ENCODE data around the gene PUM1.

PUM1 gene

GRCh38 chr1:31065310-31066217 is at the start of gene PUM1:
PUM1 (minus strand) TSS chr1:31065717; CDS start chr1:31059566, 6,151 bp downstream.
- POLR2A ChIA-PET, result interaction anchor here (0.8 to 2.1 kb wide), 15 partner anchors 9 to 147 kb away, joined by 3 to 8 read pairs (median 4); no protein-coding TSS in a partner anchor
- CTCF ChIA-PET, result interaction anchor here (0.7 kb wide), 1 partner anchor 132 kb away, joined by 4 read pairs; no protein-coding TSS in a partner anchor
- DNase-seq (ENCODE audit: extremely low spot score), result peak; percentile 99
- TF ChIP-seq BHLHE40 (IDR thresholded peaks at IDR 0.05; ENCODE audit: borderline replicate concordance) (no peak), LEF1 (IDR thresholded peaks at IDR 0.05; ENCODE audit: borderline replicate concordance) (no peak; the same call in 1 of the 2 replicates), ELF4 (IDR thresholded peaks at IDR 0.05) (peak; percentile 77), HDGF (IDR thresholded peaks at IDR 0.05; ENCODE audit: borderline replicate concordance) (0 out of 2 replicates have a peak, but pooled peaks have one; percentile 6), FOXM1 (IDR thresholded peaks at IDR 0.05; ENCODE audit: borderline replicate concordance) (no peak; the same call in 1 of the 2 replicates), L3MBTL2 (conservative IDR thresholded peaks at IDR 0.05) (peak; percentile 69), ARNT (IDR thresholded peaks at IDR 0.05) (no peak), PKNOX1 (IDR thresholded peaks at IDR 0.05) (no peak), ZNF384 (IDR thresholded peaks at IDR 0.05) (no peak), SUZ12 (IDR thresholded peaks at IDR 0.05) (no peak), NFRKB (IDR thresholded peaks at IDR 0.05) (peak; percentile 97)

- no peak for TF ChIP-seq BHLHE40 (IDR thresholded peaks at IDR 0.05; ENCODE audit: borderline replicate concordance)
- TF ChIP-seq NFRKB (IDR thresholded peaks at IDR 0.05), result no peak
- no peak for TF ChIP-seq TARDBP (IDR thresholded peaks at IDR 0.05)
- TF ChIP-seq LEF1 (IDR thresholded peaks at IDR 0.05; ENCODE audit: borderline replicate concordance), result no peak
- no peak for TF ChIP-seq CTBP1 (IDR thresholded peaks at IDR 0.05; ENCODE audit: borderline replicate concordance)
- TF ChIP-seq FOXA1 (IDR thresholded peaks at IDR 0.05), result no peak
- TF ChIP-seq HDGF (IDR thresholded peaks at IDR 0.05; ENCODE audit: borderline replicate concordance), result no peak
- TF ChIP-seq SP1 (IDR thresholded peaks at IDR 0.05), result no peak
- no peak for TF ChIP-seq ZNF384 (IDR thresholded peaks at IDR 0.05)
- TF ChIP-seq FOXK2 (IDR thresholded peaks at IDR 0.05), result no peak
- no peak for TF ChIP-seq FOXM1 (IDR thresholded peaks at IDR 0.05; ENCODE audit: borderline replicate concordance)
- TF ChIP-seq ARNT (IDR thresholded peaks at IDR 0.05), result no peak
- no peak for TF ChIP-seq SUZ12 (IDR thresholded peaks at IDR 0.05)
- TF ChIP-seq L3MBTL2 (conservative IDR thresholded peaks at IDR 0.05), result no peak
- no peak for TF ChIP-seq PKNOX1 (IDR thresholded peaks at IDR 0.05)
- no peak for TF ChIP-seq ELF4 (IDR thresholded peaks at IDR 0.05)
- ChIA-PET POLR2A (interaction anchor here (1.0 kb wide), 1 partner anchor 46 kb away, joined by 4 read pairs; the partner anchor contains the start of gene PUM1), CTCF (no interaction called here)
- DNase-seq (ENCODE audit: extremely low spot score), result no peak
These were observed 46.9 kb upstream of the PUM1 start for GRCh38 chr1:31112266-31112935.

GRCh38 chr1:31111290-31111951 is 45.9 kb upstream of the PUM1 start:
- CTCF ChIA-PET, result interaction anchor here (0.6 kb wide), 1 partner anchor 50 kb away, joined by 5 read pairs; no protein-coding TSS in a partner anchor
- DNase-seq (ENCODE audit: extremely low spot score), result no peak
- TF ChIP-seq ARNT (IDR thresholded peaks at IDR 0.05) (no peak), PKNOX1 (IDR thresholded peaks at IDR 0.05) (peak; percentile 51; the same call in 1 of the 2 replicates)
- POLR2A ChIA-PET, result interaction anchor here (1.0 kb wide), 1 partner anchor 9 kb away, joined by 4 read pairs; no protein-coding TSS in a partner anchor

- ChIA-PET POLR2A (interaction anchor here (1.0 kb wide), 1 partner anchor 10 kb away, joined by 4 read pairs; no protein-coding TSS in a partner anchor), CTCF (no interaction called here)
- no peak for DNase-seq (ENCODE audit: extremely low spot score)
- TF ChIP-seq FOXM1 (IDR thresholded peaks at IDR 0.05; ENCODE audit: borderline replicate concordance), result no peak
- TF ChIP-seq HDGF (IDR thresholded peaks at IDR 0.05; ENCODE audit: borderline replicate concordance), result no peak
- no peak for TF ChIP-seq LEF1 (IDR thresholded peaks at IDR 0.05; ENCODE audit: borderline replicate concordance)
- no peak for TF ChIP-seq BHLHE40 (IDR thresholded peaks at IDR 0.05; ENCODE audit: borderline replicate concordance)
- TF ChIP-seq ZNF384 (IDR thresholded peaks at IDR 0.05), result no peak
- TF ChIP-seq NFRKB (IDR thresholded peaks at IDR 0.05), result no peak
- TF ChIP-seq ELF4 (IDR thresholded peaks at IDR 0.05), result no peak
- no peak for TF ChIP-seq TARDBP (IDR thresholded peaks at IDR 0.05)
- no peak for TF ChIP-seq PKNOX1 (IDR thresholded peaks at IDR 0.05)
- TF ChIP-seq FOXA1 (IDR thresholded peaks at IDR 0.05), result no peak
- TF ChIP-seq L3MBTL2 (conservative IDR thresholded peaks at IDR 0.05), result no peak
These were observed 45.3 kb upstream of the PUM1 start for GRCh38 chr1:31110846-31111245.

Measured in HEK293T (cell line).